Left ventricle myocardium inferior (tissue), 1 donor: ENCODE data around the gene ELMO1. TPM values are rescaled to one million over a fixed set of nuclear protein-coding genes. Genes with fewer than 3 reads are reported as not detected.

Experiments used
- DNase-seq: peaks from one replicate; pipeline ENCODE4 v3.0.0-alpha.2; 2020
- H3K27ac ChIP-seq: fragments of 200-600 bp; replicated peaks from 2 replicates; pipeline ENCODE4 v1.8.0; 2021
- H3K27me3 ChIP-seq: fragments of 200-600 bp; 2 replicates; pipeline ENCODE4 v1.8.0; 2021; ENCODE audit warnings: low read depth
- H3K36me3 ChIP-seq: fragments of 200-600 bp; 2 replicates; pipeline ENCODE4 v1.8.0; 2021
- H3K4me1 ChIP-seq: fragments of 200-600 bp; 2 replicates; pipeline ENCODE4 v1.8.0; 2021
- H3K4me3 ChIP-seq: fragments of 200-600 bp; 2 replicates; pipeline ENCODE4 v1.8.0; 2021; ENCODE audit warnings: mild to moderate bottlenecking, moderate library complexity
- H3K9me3 ChIP-seq: fragments of 200-600 bp; replicated peaks from 2 replicates; pipeline ENCODE4 v1.8.0; 2021
- intact Hi-C: fragments of 100-400 bp; cut with micrococcal nuclease; formaldehyde crosslinking; loops from one replicate; pipeline ENCODE4 v1.11.0; 2022
- total RNA-seq: library from RNA; stranded (reverse); fragmentation: NEBNext Ultra II Directional; extraction: Animal tissue kit (Norgen Biotek cat#: 25700); gene quantifications from one replicate; pipeline ENCODE4 v1.2.1, GENCODE V29; 2021
- TF ChIP-seq, protein P1 (sequence below): fragments of 200-600 bp; IDR thresholded peaks from 2 replicates; pipeline ENCODE4 v1.8.0; 2021; ENCODE audit warnings: antibody characterized with exemption, mild to moderate bottlenecking, borderline replicate concordance
- donor health status: DM: no; HTN: yes; CAD: no; lungs with severe emphysema.

ELMO1 gene
- total RNA-seq, 1 donor from 2014 or later = 10.0 TPM

DNA sequence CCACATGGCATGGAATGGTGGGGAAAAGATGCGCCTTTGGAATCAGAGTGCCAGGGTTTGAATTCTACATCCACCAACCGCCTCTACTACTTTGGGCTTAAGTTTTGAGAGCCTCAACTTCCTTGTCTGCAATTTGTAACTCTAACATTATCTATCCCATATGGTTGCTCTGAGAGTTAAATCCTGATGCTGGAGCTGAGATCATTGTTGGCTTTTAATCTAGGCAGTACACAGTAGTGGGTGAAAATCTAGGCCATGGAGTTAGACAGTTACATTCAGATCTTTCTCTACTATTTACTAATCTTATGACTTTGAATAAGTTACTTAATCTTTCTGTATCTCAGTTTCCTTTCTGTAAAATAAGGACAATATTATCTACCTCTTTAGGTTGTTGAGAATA lies 574.6 kb downstream of the ELMO1 start:
- H3K4me3 ChIP-seq = no peak overlapping the region
- peaks cover 47% of the 10 kb centered on the region for H3K36me3 ChIP-seq
- TF ChIP-seq, protein P1, sequence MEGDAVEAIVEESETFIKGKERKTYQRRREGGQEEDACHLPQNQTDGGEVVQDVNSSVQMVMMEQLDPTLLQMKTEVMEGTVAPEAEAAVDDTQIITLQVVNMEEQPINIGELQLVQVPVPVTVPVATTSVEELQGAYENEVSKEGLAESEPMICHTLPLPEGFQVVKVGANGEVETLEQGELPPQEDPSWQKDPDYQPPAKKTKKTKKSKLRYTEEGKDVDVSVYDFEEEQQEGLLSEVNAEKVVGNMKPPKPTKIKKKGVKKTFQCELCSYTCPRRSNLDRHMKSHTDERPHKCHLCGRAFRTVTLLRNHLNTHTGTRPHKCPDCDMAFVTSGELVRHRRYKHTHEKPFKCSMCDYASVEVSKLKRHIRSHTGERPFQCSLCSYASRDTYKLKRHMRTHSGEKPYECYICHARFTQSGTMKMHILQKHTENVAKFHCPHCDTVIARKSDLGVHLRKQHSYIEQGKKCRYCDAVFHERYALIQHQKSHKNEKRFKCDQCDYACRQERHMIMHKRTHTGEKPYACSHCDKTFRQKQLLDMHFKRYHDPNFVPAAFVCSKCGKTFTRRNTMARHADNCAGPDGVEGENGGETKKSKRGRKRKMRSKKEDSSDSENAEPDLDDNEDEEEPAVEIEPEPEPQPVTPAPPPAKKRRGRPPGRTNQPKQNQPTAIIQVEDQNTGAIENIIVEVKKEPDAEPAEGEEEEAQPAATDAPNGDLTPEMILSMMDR = no peak
- no peak overlapping the region for H3K27ac ChIP-seq
- intact Hi-C loops = no loop called here
- H3K9me3 ChIP-seq = no peaks in the 10 kb centered on the region
- H3K4me1 ChIP-seq = no peaks in the 10 kb centered on the region
- no peaks in the 10 kb centered on the region for H3K27me3 ChIP-seq
- no peak for DNase-seq

DNA sequence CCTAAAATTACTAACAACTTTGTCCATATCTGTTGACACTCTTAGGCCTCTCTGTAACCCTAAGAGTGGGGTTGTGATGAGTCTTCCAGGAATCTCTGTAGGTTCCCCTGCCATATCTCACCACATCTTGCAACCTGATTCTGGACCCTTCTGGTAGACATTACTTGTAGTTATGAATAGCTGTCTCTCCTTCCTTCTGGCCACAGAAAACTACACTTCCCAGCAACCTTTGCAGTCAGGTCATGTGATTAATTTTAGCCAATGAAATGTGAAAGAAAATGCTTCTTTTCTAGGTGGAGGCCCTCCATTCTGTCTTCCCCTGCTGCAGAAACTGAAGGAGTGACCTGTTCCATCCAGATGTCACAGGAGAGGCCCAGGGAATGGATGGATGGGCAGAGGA lies 576.8 kb downstream of the ELMO1 start:
- no peaks in the 10 kb centered on the region for H3K4me1 ChIP-seq
- DNase-seq = no peak
- H3K27ac ChIP-seq = no peak overlapping the region
- peaks cover 50% of the 10 kb centered on the region for H3K36me3 ChIP-seq
- no peaks in the 10 kb centered on the region for H3K27me3 ChIP-seq
- TF ChIP-seq, protein P1 = no peak
- no peak overlapping the region for H3K4me3 ChIP-seq
- intact Hi-C loops = no loop called here
- no peaks in the 10 kb centered on the region for H3K9me3 ChIP-seq

DNA sequence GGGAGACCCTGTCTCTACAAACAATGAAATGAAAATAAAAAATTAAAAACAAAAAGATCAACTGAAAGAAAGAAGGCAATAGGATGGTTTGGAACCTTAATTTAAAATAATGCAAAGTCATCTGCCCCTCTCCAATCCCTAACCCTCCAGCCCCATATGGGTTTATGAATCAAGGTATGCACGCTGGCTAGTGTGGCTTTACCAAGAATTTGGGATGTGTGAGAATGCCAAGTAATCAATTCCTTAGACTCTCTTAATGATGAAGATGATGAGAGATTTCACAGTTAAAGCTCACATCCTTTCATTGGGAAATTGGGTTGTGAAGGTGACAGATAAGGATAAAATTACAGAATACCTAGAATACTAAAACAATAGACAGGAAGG lies 577.3 kb downstream of the ELMO1 start:
- H3K4me1 ChIP-seq = no peaks in the 10 kb centered on the region

DNA sequence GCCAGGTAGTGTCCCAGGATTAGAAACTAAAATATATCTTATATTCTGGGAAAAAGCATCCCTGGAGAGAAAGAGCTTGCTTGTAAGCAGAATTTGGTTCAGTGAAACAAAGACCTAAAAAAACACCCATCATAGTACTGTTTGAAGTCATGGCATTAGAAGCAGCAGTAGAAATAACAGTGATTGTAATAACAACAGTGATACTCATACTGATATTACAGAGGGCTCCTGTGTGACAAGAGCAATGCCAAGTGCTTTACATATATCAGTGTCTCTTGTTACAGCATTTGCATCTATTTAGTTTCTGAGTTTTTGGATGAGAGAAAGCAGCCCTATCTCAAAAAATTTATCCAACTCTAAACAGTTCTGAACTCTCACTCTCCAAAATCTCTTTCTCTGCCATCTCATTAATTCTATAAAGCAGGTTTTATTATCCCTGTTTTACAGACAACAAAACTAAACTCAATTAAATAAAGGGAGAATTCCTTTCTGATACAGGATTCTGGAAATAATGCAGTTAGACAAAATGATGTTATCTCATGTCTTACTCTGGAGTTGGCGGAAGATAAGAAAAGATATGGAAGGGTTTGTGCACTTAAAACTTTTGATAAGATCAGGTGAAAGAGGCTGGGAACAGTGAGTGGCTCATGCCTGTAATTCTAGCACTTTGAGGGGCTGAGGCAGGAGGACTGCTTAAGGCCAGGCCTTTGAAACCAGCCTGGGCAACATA lies 577.9 kb downstream of the ELMO1 start:
- DNase-seq = no peak
- no peaks in the 10 kb centered on the region for H3K27me3 ChIP-seq
- no peak overlapping the region for H3K27ac ChIP-seq
- intact Hi-C loops = no loop called here
- no peaks in the 10 kb centered on the region for H3K9me3 ChIP-seq
- no peaks in the 10 kb centered on the region for H3K4me1 ChIP-seq
- peaks cover 45% of the 10 kb centered on the region for H3K36me3 ChIP-seq
- TF ChIP-seq, protein P1 = no peak
- H3K4me3 ChIP-seq = no peak overlapping the region

More for the DNA sequence above, 577.3 kb downstream of the ELMO1 start:
- TF ChIP-seq, protein P1 = no peak
- Histone ChIP-seq H3K27ac (no peak overlapping the region), H3K27me3 (no peaks in the 10 kb centered on the region), H3K36me3 (peaks cover 45% of the 10 kb centered on the region), H3K4me3 (no peak overlapping the region), H3K9me3 (no peaks in the 10 kb centered on the region)
- DNase-seq = no peak
- intact Hi-C loops = no loop called here

DNA sequence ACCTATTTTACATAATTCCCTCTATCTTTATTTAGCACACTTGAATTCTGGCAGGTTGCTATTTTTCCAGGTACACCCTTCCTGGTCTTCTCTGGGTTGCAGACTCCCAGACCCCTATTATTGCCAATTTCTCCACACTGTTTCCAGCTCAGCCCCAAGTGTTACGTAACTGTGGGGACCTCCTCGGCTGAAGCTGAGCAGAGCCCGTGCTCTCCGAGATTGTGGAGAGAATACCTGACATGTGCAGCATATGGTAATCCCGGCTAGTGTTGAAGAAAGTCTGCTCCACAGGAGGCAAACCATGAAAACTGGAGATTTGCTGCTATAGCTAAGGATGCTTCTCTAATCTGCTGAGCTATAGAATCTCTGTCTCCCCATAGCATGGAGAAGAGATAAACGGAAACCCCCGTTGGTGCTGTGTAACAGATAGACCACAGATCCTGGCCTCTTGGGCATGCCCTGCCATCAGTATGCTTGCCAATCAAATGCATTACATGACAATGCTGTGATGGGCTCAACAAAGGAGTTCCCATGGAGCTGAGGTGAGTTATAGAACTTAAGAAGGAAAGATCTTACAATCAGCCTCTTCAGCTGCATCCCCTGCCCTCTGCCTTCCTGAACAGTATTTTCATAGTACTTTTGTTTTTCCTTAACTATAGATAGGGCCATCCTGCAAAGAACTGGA lies 579.8 kb downstream of the ELMO1 start:
- intact Hi-C loops = no loop called here
- peaks cover 40% of the 10 kb centered on the region for H3K36me3 ChIP-seq

More for the DNA sequence above, 579.8 kb downstream of the ELMO1 start:
- Histone ChIP-seq H3K27ac (no peak overlapping the region), H3K4me1 (peaks cover 8% of the 10 kb centered on the region), H3K9me3 (no peaks in the 10 kb centered on the region), H3K27me3 (no peaks in the 10 kb centered on the region), H3K4me3 (no peak overlapping the region)
- DNase-seq = no peak
- TF ChIP-seq, protein P1 = no peak
